ENCODE data around the gene HAGH. TPM values are rescaled to one million over a fixed set of nuclear protein-coding genes. Genes with fewer than 3 reads are reported as not detected.

HAGH gene
- total and polyA plus RNA-seq, 10 of the 15 experiments (the other 5 are each of a cell fraction or from before 2014, with no cell fraction given): 2.0 to 50.1 (median 22.4) TPM

DNA sequence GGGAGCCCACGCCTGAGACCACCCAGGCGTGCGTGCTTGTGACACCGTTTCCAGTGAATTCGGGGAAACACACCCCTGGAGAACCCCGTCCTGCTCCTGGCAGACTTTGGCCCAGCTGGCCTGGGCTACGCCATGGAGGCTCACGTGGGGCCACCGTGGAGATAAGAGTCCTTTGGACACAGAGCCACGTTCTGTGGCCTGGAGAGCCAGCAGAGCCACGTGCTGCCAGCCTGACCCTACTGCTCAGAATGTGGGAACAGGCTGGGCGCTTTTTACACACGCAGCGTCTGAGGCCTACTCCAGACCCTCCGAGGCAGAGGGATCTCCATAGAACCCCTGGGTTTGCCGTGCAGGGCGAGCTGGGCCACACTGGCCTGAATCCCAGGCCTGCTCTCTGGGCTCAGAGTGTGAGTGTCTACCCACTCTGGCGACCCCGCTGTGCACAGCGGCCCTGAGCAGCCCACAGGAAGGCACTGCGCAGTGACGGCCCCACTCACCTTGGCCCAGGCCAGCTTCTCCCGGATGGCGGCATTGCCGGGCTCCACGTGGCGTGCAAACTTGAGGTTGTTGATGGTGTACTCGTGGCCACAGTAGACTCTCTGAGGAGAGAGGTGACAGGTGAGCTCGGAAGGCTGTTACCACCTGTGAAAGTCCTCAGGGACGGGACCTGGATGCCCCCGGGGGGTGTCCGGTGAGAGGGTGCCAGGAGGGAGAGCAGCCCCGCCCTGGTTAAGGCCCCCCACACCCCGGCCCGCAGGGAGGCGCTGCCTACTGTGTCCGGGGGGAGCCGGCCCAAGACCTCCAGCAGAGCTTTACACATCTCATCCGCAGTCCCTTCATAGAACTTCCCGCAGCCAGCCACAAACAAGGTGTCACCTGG lies 10.0 kb downstream of the HAGH start (continued):
- TF ChIP-seq, protein P1, sequence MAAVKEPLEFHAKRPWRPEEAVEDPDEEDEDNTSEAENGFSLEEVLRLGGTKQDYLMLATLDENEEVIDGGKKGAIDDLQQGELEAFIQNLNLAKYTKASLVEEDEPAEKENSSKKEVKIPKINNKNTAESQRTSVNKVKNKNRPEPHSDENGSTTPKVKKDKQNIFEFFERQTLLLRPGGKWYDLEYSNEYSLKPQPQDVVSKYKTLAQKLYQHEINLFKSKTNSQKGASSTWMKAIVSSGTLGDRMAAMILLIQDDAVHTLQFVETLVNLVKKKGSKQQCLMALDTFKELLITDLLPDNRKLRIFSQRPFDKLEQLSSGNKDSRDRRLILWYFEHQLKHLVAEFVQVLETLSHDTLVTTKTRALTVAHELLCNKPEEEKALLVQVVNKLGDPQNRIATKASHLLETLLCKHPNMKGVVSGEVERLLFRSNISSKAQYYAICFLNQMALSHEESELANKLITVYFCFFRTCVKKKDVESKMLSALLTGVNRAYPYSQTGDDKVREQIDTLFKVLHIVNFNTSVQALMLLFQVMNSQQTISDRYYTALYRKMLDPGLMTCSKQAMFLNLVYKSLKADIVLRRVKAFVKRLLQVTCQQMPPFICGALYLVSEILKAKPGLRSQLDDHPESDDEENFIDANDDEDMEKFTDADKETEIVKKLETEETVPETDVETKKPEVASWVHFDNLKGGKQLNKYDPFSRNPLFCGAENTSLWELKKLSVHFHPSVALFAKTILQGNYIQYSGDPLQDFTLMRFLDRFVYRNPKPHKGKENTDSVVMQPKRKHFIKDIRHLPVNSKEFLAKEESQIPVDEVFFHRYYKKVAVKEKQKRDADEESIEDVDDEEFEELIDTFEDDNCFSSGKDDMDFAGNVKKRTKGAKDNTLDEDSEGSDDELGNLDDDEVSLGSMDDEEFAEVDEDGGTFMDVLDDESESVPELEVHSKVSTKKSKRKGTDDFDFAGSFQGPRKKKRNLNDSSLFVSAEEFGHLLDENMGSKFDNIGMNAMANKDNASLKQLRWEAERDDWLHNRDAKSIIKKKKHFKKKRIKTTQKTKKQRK (IDR thresholded peaks at IDR 0.05; ENCODE audit: low read depth, low read length): no peak

DNA sequence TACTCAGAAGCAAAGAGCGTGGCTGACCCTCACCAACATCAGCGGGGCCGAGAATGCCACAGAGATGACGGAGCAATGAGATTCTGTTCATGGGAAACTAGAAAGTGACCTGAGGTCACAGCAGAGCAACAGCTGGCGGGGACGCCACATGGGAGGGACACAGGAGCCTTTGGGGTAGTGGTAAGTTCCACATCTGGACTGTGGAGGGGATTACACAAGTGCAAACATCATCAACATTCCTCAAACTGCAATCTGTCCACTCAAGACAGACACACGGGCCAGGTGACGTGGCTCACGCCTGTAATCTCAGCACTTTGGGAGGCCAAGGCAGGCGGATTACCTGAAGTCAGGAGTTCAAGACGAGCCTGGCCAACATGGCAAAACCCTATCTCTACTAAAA lies 11.2 kb downstream of the HAGH start:
- Histone ChIP-seq H3K4me2 (ENCODE audit: control insufficient read depth, insufficient read depth) (no peak overlapping the region), H3K9me3 (replicated peaks; ENCODE audit: control insufficient read depth, insufficient read depth, low read length) (no peaks in the 10 kb centered on the region), H3K4me1 (ENCODE audit: control insufficient read depth, insufficient read depth, low read length) (no peaks in the 10 kb centered on the region), H3K36me3 (ENCODE audit: control insufficient read depth in 2 of 2, insufficient read depth in 2 of 2, low read length in 1 of 2) (no peaks in the 10 kb centered on the region; a peak in 2 of 4 replicates), H3K27ac (ENCODE audit: control insufficient read depth, insufficient read depth) (no peak overlapping the region), H2AFZ (ENCODE audit: control insufficient read depth, low read depth, low read length) (no peak overlapping the region), H3K9ac (ENCODE audit: control insufficient read depth, insufficient read depth, low read length) (no peak overlapping the region), H3K79me2 (ENCODE audit: control insufficient read depth, insufficient read depth, low read length) (no peaks in the 10 kb centered on the region), H4K20me1 (ENCODE audit: control insufficient read depth, insufficient read depth) (no peaks in the 10 kb centered on the region), H3K4me3 (no peak overlapping the region), H3K27me3 (replicated peaks in 1 of 2; ENCODE audit: control insufficient read depth in 2 of 2, insufficient read depth in 2 of 2, low read length in 1 of 2) (no peaks in the 10 kb centered on the region)
- POLR2A ChIA-PET: no interaction called here
- no TSS peak for BruUV-seq (replicated peaks)
- no peak for FAIRE-seq
- CTCF ChIA-PET: interaction anchor here (0.7 kb wide), 1 partner anchor 10 kb away, joined by 3 read pairs; no protein-coding TSS in a partner anchor
- WGBS (ENCODE audit: insufficient coverage, insufficient replicate concordance, low lambda C conversion rate, missing lambda C conversion rate): 88% methylated on average over 11 of the region's 11 CpGs
- in situ Hi-C loops (cut with MboI) (no loop called here), intact Hi-C loops (cut with micrococcal nuclease; ENCODE audit: unreplicated experiment) (no loop called here)
- RAD21 ChIA-PET (ENCODE audit: unreplicated experiment): no interaction called here
- no peak for DNase-seq (ENCODE audit: low read depth, low spot score)
- ATAC-seq: no peak
- SMC1A ChIA-PET (ENCODE audit: uncharacterized antibody, unreplicated experiment): no interaction called here
- no peak for TF ChIP-seq EED (IDR thresholded peaks at IDR 0.05; ENCODE audit: low read depth)
- TF ChIP-seq TCF3 (IDR thresholded peaks at IDR 0.05; ENCODE audit: borderline replicate concordance, insufficient read depth, low read depth, low read length): no peak
- TF ChIP-seq, protein P2, sequence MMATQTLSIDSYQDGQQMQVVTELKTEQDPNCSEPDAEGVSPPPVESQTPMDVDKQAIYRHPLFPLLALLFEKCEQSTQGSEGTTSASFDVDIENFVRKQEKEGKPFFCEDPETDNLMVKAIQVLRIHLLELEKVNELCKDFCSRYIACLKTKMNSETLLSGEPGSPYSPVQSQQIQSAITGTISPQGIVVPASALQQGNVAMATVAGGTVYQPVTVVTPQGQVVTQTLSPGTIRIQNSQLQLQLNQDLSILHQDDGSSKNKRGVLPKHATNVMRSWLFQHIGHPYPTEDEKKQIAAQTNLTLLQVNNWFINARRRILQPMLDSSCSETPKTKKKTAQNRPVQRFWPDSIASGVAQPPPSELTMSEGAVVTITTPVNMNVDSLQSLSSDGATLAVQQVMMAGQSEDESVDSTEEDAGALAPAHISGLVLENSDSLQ (IDR thresholded peaks at IDR 0.05): no peak
- no peak for TF ChIP-seq NBN (IDR thresholded peaks at IDR 0.05)
- TF ChIP-seq STAT3 (IDR thresholded peaks at IDR 0.05; ENCODE audit: low read depth, low read length): no peak
- TF ChIP-seq FOXK2 (IDR thresholded peaks at IDR 0.05): no peak
- TF ChIP-seq, protein P3, sequence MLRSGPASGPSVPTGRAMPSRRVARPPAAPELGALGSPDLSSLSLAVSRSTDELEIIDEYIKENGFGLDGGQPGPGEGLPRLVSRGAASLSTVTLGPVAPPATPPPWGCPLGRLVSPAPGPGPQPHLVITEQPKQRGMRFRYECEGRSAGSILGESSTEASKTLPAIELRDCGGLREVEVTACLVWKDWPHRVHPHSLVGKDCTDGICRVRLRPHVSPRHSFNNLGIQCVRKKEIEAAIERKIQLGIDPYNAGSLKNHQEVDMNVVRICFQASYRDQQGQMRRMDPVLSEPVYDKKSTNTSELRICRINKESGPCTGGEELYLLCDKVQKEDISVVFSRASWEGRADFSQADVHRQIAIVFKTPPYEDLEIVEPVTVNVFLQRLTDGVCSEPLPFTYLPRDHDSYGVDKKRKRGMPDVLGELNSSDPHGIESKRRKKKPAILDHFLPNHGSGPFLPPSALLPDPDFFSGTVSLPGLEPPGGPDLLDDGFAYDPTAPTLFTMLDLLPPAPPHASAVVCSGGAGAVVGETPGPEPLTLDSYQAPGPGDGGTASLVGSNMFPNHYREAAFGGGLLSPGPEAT (IDR thresholded peaks at IDR 0.05; ENCODE audit: low read depth): no peak
- TF ChIP-seq GATAD2B (conservative IDR thresholded peaks at IDR 0.05; ENCODE audit: low read depth): no peak
